ENCODE data around the gene NR1I2. TPM values are rescaled to one million over a fixed set of nuclear protein-coding genes. Genes with fewer than 3 reads are reported as not detected.

Gene NR1I2
- total RNA-seq, 2 donors from 2014 or later = not detected

DNA sequence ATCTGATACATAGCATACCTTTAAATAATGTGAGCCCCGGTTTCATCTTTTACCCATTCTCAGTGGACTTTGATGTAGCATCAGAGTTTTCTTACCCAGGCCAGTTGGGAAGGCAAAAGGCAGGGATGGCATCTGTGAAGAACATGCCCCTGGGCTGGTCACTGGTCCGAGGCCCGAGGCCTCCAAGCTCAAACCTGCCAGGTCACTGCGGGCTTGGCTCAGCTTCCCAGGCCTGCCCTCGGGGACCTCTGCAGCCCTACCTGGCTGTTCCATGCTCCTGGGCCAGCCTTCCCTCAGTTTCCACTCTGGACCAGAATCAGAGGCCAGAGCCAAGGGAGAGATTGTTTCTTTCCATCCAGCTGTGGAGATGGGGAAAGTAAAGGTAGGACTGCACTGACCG lies 26.9 kb downstream of the NR1I2 start:
- Histone ChIP-seq H3K36me3 (no peaks in the 10 kb centered on the region), H3K4me1 (ENCODE audit: control insufficient read depth in 1 of 2, low read depth in 2 of 2) (peaks cover 3 to 7% of the 10 kb centered on the region in 2 donors), H3K27ac (no peak overlapping the region), H3K9me3 (no peaks in the 10 kb centered on the region), H3K4me3 (no peak overlapping the region), H3K27me3 (replicated peaks; ENCODE audit: insufficient read depth) (no peaks in the 10 kb centered on the region)
- TF ChIP-seq, protein P1, sequence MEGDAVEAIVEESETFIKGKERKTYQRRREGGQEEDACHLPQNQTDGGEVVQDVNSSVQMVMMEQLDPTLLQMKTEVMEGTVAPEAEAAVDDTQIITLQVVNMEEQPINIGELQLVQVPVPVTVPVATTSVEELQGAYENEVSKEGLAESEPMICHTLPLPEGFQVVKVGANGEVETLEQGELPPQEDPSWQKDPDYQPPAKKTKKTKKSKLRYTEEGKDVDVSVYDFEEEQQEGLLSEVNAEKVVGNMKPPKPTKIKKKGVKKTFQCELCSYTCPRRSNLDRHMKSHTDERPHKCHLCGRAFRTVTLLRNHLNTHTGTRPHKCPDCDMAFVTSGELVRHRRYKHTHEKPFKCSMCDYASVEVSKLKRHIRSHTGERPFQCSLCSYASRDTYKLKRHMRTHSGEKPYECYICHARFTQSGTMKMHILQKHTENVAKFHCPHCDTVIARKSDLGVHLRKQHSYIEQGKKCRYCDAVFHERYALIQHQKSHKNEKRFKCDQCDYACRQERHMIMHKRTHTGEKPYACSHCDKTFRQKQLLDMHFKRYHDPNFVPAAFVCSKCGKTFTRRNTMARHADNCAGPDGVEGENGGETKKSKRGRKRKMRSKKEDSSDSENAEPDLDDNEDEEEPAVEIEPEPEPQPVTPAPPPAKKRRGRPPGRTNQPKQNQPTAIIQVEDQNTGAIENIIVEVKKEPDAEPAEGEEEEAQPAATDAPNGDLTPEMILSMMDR (IDR thresholded peaks at IDR 0.05) = no peak
- DNase-seq (ENCODE audit: low spot score) (no peak), ATAC-seq (ENCODE audit: insufficient number of reproducible peaks, low FRiP score, low read depth) (no peak)

DNA sequence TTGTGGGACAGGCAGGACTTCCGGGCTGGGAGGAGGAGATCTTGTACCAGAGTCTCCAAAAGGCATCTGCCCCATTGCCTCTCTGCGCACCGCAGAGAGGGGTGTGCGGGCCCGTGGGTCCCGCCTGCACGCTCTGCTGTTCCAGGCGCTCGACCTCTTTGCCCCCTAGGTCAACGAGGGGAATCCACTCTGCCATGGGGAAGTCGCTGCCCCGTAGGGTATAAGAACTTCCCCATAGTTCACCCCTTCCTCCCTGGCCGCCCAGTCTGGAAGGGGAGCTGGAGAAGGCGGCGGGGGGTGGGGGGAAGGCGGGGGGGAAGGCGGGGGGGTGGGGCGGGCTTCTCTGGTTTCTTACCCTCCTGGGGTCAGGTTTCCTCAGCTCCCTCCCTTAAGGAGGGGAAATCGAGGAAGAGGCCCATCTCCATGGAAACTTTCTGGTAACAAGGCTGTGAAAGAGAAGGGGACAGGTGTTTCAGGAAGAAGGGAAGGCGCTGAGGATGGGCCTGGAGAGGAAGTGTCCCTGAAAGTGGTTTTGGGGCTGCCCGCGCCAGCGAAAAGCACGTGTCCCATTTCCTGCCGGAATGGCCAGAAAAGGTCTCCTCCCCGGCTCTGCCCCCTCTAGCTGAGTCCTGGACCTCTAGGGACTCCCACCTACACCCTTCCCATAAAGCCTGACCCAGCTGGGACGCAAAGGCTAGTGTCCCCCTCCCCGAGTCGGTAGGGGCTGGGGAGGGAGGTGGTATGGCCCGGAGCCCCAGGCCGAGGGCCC lies 27.5 kb downstream of the NR1I2 start:
- Histone ChIP-seq H3K27ac (no peak overlapping the region), H3K36me3 (no peaks in the 10 kb centered on the region), H3K27me3 (replicated peaks; ENCODE audit: insufficient read depth) (no peaks in the 10 kb centered on the region), H3K9me3 (no peaks in the 10 kb centered on the region), H3K4me3 (peak overlapping the region; percentile 75), H3K4me1 (ENCODE audit: control insufficient read depth in 1 of 2, low read depth in 2 of 2) (peaks cover 3 to 7% of the 10 kb centered on the region in 2 donors)
- TF ChIP-seq, protein P1 (IDR thresholded peaks at IDR 0.05) = no peak
- ATAC-seq (ENCODE audit: insufficient number of reproducible peaks, low FRiP score, low read depth) (no peak), DNase-seq (ENCODE audit: low spot score) (no peak)

DNA sequence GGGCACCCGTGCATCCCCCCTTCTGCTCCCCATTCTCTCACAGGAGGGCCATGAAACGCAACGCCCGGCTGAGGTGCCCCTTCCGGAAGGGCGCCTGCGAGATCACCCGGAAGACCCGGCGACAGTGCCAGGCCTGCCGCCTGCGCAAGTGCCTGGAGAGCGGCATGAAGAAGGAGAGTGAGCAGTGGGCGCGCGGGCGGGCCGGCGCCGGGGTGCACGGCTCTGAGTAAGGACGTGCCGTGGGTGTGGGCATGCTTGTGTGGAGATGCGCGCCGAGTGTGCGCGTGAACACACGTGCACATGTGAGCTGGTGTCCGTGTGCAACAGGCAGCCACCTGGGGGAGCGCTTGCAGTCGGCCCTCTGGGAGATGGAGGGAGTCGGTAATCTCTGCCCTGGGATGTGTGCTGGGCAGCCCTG lies 28.1 kb downstream of the NR1I2 start:
- Histone ChIP-seq H3K27ac (no peak overlapping the region), H3K36me3 (no peaks in the 10 kb centered on the region), H3K27me3 (replicated peaks; ENCODE audit: insufficient read depth) (no peaks in the 10 kb centered on the region), H3K4me1 (ENCODE audit: control insufficient read depth in 1 of 2, low read depth in 2 of 2) (peaks cover 3 to 7% of the 10 kb centered on the region in 2 donors), H3K9me3 (no peaks in the 10 kb centered on the region), H3K4me3 (peak overlapping the region; percentile 75)
- DNase-seq (ENCODE audit: low spot score) (no peak), ATAC-seq (ENCODE audit: insufficient number of reproducible peaks, low FRiP score, low read depth) (no peak)
- TF ChIP-seq, protein P1 (IDR thresholded peaks at IDR 0.05) = no peak

DNA sequence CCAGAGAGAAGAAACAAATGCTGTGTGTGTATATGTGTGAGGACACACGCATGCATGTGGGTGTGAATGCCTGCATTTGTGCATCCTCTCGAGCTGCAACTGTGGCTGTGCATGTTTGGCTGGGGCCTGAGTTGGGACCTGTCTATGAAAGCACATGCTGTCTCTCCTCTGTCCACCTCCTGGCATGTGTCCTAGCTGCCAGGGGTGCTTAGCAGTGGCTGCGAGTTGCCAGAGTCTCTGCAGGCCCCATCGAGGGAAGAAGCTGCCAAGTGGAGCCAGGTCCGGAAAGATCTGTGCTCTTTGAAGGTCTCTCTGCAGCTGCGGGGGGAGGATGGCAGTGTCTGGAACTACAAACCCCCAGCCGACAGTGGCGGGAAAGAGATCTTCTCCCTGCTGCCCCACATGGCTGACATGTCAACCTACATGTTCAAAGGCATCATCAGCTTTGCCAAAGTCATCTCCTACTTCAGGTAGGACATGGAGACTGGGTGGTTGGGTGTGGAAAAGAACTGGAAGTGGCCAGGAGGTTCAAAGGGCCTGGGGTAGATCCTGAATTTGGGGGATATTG lies 30.7 kb downstream of the NR1I2 start:
- peaks cover 3 to 7% of the 10 kb centered on the region in 2 donors for H3K4me1 ChIP-seq (ENCODE audit: control insufficient read depth in 1 of 2, low read depth in 2 of 2)
- H3K36me3 ChIP-seq = no peaks in the 10 kb centered on the region
- TF ChIP-seq, protein P1 (IDR thresholded peaks at IDR 0.05) = no peak
- DNase-seq (ENCODE audit: low spot score) = no peak
- no peak overlapping the region for H3K27ac ChIP-seq
- H3K9me3 ChIP-seq = no peaks in the 10 kb centered on the region
- H3K4me3 ChIP-seq = no peak overlapping the region
- ATAC-seq (ENCODE audit: insufficient number of reproducible peaks, low FRiP score, low read depth) = no peak
- H3K27me3 ChIP-seq (replicated peaks; ENCODE audit: insufficient read depth) = no peaks in the 10 kb centered on the region

DNA sequence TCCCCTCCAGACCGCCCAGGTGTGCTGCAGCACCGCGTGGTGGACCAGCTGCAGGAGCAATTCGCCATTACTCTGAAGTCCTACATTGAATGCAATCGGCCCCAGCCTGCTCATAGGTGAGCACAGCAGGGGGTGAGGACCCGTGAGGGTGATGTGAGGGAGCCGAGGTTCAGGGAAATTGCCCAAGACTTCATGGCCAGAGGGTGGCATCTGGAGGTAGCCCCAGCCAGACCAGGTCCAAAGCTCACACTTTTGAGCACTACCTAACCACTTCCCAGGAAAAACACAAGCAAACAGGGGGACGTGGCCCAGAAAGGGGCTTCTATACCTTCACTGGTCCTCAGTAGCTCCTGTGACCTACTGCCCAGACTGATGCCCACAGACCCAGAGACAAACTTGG lies 33.8 kb downstream of the NR1I2 start:
- ATAC-seq (ENCODE audit: insufficient number of reproducible peaks, low FRiP score, low read depth) = no peak
- H3K27ac ChIP-seq = no peak overlapping the region
- no peak for DNase-seq (ENCODE audit: low spot score)
- H3K36me3 ChIP-seq = no peaks in the 10 kb centered on the region
- no peaks in the 10 kb centered on the region for H3K9me3 ChIP-seq
- H3K4me3 ChIP-seq = no peak overlapping the region
- TF ChIP-seq, protein P1 (IDR thresholded peaks at IDR 0.05) = no peak
- no peaks in the 10 kb centered on the region for H3K27me3 ChIP-seq (replicated peaks; ENCODE audit: insufficient read depth)
- H3K4me1 ChIP-seq (ENCODE audit: control insufficient read depth in 1 of 2, low read depth in 2 of 2) = no peaks in the 10 kb centered on the region
